Muscle layer of duodenum (tissue), 2 donors: ENCODE results near the gene NBDY.
"Not testable (repeated sequence)": the region's sequence is repeated elsewhere in the genome, so short reads cannot be mapped to it uniquely, and the experiment has no call there.

Experiments used
- H3K27ac ChIP-seq: one replicate; pipeline ENCODE4 v1.7.0; 2013; ENCODE audit warnings: mild to moderate bottlenecking, low read length
- H3K27me3 ChIP-seq: one replicate; pipeline ENCODE4 v1.7.0; 2013; ENCODE audit warnings: low read depth, mild to moderate bottlenecking, control low read depth, low read length
- H3K36me3 ChIP-seq, 2 donors: one replicate each; pipeline ENCODE4 v1.7.0; 2013; ENCODE audit warnings: low read length in 2 of 2, control low read depth in 1 of 2, mild to moderate bottlenecking in 1 of 2; ENCODE audit not compliant: insufficient read depth in 2 of 2, control insufficient read depth in 1 of 2
- H3K4me1 ChIP-seq, 2 donors: one replicate each; pipeline ENCODE4 v1.7.0; 2013; ENCODE audit warnings: low read length in 2 of 2, mild to moderate bottlenecking in 2 of 2, control low read depth in 1 of 2, moderate library complexity in 1 of 2; ENCODE audit not compliant: insufficient read depth in 2 of 2, control insufficient read depth in 1 of 2
- H3K4me3 ChIP-seq, 2 donors: one replicate each; pipeline ENCODE4 v1.7.0; 2013; ENCODE audit warnings: low read length in 2 of 2, low read depth in 1 of 2, mild to moderate bottlenecking in 1 of 2
- H3K9me3 ChIP-seq, 2 donors: one replicate each; pipeline ENCODE4 v1.7.0; 2013; ENCODE audit warnings: low read length in 2 of 2, control low read depth in 1 of 2, mild to moderate bottlenecking in 1 of 2; ENCODE audit not compliant: control insufficient read depth in 1 of 2
- donor health status: healthy.

The NBDY gene

DNA sequence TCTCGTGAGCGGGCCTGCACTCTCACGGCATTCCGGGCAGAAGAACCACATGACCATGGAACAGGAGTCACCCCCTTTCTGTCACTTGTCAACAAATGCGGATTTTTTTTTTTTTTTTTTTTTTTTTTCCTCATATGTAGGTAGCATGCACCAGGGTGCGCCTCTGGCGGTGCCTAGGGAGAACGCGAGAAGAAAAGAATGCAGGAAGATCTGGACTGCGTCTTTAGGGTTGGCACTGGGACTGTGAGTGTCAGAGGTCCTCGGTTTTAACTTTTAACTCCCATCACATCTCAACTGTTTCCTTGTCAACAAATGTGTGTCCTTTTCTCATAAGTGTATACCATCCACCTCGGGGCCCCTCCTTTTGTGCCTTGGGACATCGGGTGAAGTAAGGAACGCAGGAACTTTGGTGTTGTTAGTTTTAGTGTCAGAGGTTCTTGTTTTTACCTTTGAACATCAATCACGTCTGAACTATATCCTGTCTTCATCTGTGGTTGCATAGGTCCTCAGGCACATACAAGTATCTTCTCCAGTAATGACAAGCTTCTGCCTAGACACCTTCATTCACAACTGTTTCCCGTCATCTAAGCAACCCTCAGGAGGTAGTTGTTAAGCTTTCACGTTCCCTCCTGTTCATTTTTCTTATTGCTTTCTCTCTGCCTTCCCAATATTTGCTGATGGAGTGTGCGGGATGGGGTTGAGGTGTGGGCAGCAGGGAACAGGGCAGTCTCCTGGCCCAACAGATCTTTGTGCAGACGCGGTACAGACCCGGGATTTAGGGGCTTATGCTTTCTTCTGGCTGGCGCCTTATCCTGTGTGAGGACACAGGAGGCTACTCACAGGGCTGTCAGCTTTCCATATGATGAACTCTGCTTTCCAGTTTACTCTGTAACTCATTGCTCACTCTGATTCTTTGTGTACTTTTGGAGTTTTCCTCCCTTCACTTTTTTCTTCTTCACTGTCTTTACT is 51.9 kb downstream of the NBDY start:
- not testable (repeated sequence) for H3K4me1 ChIP-seq, H3K27me3 ChIP-seq, H3K4me3 ChIP-seq, H3K27ac ChIP-seq, H3K36me3 ChIP-seq, H3K9me3 ChIP-seq

DNA sequence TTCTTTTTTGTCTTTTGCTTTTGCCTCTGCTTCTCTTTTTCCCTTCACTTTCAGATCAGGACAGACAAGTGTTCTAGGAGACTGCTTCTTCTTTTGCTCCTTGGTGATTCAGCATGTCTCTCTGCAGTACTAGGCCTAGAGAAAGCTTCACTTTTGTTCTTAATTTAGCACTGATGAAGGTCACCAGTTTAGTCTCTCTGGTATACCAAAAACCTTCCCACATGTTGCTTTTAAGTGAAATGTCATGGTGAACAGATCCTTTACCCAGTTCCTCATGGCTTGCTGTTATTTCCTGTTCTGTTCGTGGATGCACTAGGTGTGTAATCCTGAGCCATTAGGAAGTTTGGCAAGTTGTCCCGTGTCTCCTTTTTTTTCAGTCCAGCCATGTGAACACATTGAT is 53.3 kb downstream of the NBDY start:
- no peak overlapping the region for H3K4me3 ChIP-seq
- no peak overlapping the region for H3K27ac ChIP-seq
- H3K27me3 ChIP-seq: no peaks in the 10 kb centered on the region
- peaks cover 0 to 5% of the 10 kb centered on the region in 2 donors for H3K36me3 ChIP-seq
- H3K9me3 ChIP-seq: no peaks in the 10 kb centered on the region
- H3K4me1 ChIP-seq: no peaks in the 10 kb centered on the region

DNA sequence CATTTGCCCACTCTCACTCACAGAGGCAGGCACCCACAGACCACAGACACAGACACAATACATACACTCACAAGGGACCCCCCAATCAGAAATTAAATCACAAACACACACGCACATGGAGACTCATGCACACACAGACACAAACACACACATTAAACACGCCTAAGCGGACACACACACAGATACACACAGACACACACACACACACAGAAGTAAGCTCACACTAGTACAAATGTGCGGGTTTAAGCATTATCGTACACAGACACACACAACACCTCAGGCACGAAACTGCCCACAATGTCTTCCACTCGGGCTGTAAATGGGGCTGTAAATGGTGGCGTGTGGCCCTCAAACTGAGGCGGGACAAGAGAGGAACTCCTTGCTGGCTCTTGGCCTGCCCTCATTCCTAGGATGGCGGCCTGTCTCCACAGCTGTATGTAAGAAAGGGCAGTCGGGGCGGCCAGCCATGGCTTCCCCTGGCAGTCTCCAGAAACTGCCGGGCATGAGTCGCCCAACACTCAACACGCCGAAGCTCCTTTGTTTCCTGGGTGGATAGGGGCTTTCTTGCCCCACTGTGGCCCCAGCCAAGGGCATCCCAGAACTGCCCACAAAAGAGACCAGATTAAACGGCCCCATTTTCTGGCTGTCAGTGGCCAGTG is 53.9 kb downstream of the NBDY start:
- H3K27me3 ChIP-seq: no peaks in the 10 kb centered on the region
- no peaks in the 10 kb centered on the region for H3K4me1 ChIP-seq
- H3K9me3 ChIP-seq: no peaks in the 10 kb centered on the region
- H3K36me3 ChIP-seq: peaks cover 0 to 6% of the 10 kb centered on the region in 2 donors
- H3K4me3 ChIP-seq: no peak overlapping the region
- H3K27ac ChIP-seq: no peak overlapping the region

DNA sequence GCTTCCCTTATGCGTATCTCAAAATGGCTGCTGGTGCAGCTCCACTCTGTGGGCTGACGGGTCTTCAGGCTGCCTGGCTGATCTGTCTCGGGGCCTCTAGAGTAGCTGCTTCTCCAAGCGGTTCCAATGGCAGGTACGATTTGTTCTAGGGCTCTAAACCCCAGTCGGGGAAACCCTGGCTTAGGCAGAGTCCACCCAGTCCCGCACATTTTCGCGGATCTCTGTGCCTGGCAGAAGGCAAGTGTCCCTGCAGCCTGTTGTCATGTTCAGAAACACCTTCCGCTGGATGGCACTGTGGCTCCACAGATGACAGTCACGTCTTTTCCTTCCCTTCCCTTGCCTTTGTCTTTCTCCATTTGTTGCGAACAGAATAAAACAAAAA is 54.4 kb downstream of the NBDY start:
- Histone ChIP-seq H3K4me3 (no peak overlapping the region), H3K27ac (no peak overlapping the region), H3K9me3 (no peaks in the 10 kb centered on the region), H3K4me1 (no peaks in the 10 kb centered on the region), H3K27me3 (no peaks in the 10 kb centered on the region), H3K36me3 (peaks cover 0 to 6% of the 10 kb centered on the region in 2 donors)

DNA sequence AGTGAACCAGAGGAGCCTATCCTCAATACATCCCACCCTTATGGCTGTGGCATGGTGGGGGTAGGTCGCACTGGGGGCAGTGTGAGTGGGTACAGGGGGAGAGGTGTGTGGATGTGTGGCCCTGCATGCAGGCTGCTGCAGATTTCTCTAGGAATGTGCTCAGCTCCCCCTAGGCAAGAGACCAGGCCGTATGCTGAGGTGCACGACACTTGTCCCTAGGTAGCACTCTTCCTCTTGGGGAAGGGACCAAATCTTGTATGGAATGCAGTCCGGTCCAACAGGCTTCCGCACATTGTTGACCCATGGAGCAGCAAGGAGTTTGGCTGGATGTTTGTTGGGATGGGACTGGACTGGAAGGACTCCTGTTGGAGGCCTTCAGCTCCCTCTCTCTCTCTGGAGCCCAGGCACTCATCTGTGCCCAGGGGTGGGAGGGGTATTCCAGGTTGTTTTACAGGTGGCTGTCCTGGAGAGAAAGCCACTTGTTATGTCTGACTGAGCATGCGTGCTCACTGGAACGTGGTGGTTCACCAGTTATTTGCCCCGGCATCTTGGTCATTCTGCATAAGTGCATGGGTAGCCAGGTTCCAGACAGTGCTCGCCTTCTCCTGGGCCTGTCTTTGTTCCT is 55.1 kb downstream of the NBDY start:
- H3K9me3 ChIP-seq: no peaks in the 10 kb centered on the region
- no peaks in the 10 kb centered on the region for H3K4me1 ChIP-seq
- peaks cover 0 to 6% of the 10 kb centered on the region in 2 donors for H3K36me3 ChIP-seq
- no peak overlapping the region for H3K4me3 ChIP-seq
- no peak overlapping the region for H3K27ac ChIP-seq
- H3K27me3 ChIP-seq: no peaks in the 10 kb centered on the region

DNA sequence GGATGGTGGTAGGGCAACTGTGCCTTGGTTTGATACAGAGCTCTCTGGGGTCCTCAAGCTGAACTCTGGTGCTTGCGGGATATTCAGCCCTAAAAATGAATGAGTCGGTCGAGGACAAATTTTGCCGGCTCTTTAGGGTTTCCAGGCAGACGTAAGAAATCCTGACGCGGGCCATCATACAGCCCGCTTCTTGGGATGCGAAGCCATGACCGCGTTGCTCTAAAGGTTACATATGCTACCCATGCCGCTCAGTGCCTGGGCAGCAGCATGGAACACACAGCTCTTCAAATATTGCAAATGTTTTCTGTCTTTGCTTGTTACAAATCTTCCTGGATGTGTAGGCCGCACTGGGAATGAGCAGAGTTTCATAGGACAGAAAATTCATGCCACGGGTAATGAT is 55.6 kb downstream of the NBDY start:
- H3K27me3 ChIP-seq: no peaks in the 10 kb centered on the region
- H3K36me3 ChIP-seq: peaks cover 0 to 6% of the 10 kb centered on the region in 2 donors
- no peaks in the 10 kb centered on the region for H3K4me1 ChIP-seq
- H3K27ac ChIP-seq: no peak overlapping the region
- H3K4me3 ChIP-seq: no peak overlapping the region
- no peaks in the 10 kb centered on the region for H3K9me3 ChIP-seq

DNA sequence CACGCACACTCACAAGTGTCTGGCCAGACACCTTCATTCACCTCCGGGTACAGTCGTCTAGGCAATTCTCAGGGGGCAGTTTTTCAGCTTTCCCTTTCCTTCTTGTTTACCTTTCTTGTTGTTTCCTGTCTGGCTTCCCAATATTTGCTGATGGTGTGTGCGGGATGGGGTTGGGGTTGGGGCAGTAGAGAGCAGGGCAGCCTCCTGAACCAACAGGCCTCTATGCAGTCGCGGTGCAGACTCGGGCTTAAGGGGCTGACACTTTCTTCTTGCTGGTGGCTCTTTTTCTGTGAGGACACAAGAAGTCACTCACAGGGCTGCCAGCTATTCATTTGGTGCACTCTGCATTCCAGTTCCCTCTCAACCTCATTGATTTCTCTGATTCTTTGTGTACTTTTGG is 56.4 kb downstream of the NBDY start:
- Histone ChIP-seq H3K36me3 (peaks cover 0 to 6% of the 10 kb centered on the region in 2 donors), H3K27ac (no peak overlapping the region), H3K4me3 (no peak overlapping the region), H3K27me3 (no peaks in the 10 kb centered on the region), H3K9me3 (no peaks in the 10 kb centered on the region), H3K4me1 (no peaks in the 10 kb centered on the region)

DNA sequence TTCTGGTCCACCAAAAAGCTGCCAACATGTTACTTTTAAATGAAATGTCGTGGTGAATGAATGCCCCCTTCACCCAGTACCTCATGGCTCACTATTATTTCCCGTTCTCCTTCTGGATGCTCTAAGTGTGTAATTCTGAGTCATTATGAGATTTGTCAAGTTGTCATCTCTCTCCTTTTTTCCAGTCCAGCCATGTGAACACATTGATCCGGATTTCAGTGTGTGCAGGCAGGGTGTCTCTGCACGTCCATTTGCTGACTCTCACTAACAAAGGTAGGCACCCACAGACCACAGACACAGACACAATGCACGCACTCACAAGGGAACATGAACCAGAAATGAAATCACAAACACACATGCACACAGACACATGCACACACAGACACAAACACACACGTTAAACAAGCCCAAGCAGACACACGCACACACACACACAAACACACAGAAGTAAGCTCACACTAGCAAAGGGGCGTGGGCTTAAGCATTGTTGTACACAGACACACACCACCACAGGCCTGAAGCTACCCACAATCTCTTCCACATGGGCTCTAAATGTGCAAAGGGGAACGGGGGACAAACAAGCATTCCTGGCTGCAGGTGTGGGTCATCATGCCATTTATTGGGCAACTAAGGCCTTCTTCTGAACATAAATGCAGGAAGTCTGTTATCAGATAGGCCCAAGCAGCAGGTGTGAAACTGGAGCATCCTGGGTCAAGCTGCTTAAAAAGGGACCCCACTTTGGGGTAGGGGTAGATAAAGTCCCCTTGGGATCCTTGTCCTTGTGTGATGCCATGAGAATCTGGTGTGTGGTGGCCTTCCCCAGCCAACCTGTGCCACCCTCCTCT is 58.1 kb downstream of the NBDY start:
- H3K36me3 ChIP-seq: peaks cover 0 to 6% of the 10 kb centered on the region in 2 donors
- no peaks in the 10 kb centered on the region for H3K4me1 ChIP-seq
- H3K27ac ChIP-seq: no peak overlapping the region
- H3K4me3 ChIP-seq: no peak overlapping the region
- H3K27me3 ChIP-seq: no peaks in the 10 kb centered on the region
- H3K9me3 ChIP-seq: no peaks in the 10 kb centered on the region

DNA sequence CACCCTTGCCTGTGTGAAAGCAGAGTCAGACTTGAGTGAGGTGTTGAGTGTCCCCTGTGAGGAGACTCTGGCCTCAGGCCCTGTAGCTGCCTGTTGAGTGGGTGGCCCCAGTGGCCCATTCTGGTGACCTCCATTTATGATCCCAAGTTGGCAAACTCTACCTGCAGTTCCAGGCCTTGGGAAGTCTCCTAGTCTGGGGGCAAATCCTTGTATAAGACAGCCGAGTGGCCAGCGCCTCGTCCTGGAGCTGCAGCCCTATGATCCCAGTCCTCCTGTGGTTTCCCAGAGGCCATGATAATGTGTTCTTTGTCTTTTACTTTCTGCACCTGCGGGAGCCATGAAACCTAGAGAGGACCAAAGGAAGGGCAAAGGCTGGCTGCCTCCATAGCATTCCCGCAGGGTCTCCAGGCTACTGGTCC is 58.7 kb downstream of the NBDY start:
- Histone ChIP-seq H3K9me3 (no peaks in the 10 kb centered on the region), H3K4me1 (no peaks in the 10 kb centered on the region), H3K27ac (no peak overlapping the region), H3K27me3 (no peaks in the 10 kb centered on the region), H3K36me3 (peaks cover 0 to 6% of the 10 kb centered on the region in 2 donors), H3K4me3 (no peak overlapping the region)

DNA sequence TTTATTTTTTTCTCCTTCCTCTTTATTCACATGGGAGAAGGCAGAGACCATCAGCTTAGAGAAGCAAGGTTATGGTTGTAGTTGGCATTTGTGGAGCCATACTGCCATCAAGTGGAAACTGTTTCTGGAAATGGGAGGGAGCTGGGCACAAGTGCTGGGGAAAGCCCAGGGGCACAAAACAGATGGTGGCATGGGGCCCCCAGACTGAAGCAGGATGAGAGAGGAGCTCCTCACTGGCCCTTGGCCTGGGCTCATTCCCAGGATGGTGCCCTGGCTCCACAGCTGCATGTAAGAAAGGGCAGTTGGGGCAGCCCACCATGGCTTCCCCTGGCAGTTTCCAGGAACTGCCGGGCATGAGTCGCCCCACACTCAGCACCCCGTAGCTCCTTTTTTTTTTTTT is 59.2 kb downstream of the NBDY start:
- Histone ChIP-seq H3K36me3 (peaks cover 0 to 6% of the 10 kb centered on the region in 2 donors), H3K27me3 (no peaks in the 10 kb centered on the region), H3K4me1 (no peaks in the 10 kb centered on the region), H3K9me3 (no peaks in the 10 kb centered on the region), H3K4me3 (no peak overlapping the region), H3K27ac (no peak overlapping the region)

DNA sequence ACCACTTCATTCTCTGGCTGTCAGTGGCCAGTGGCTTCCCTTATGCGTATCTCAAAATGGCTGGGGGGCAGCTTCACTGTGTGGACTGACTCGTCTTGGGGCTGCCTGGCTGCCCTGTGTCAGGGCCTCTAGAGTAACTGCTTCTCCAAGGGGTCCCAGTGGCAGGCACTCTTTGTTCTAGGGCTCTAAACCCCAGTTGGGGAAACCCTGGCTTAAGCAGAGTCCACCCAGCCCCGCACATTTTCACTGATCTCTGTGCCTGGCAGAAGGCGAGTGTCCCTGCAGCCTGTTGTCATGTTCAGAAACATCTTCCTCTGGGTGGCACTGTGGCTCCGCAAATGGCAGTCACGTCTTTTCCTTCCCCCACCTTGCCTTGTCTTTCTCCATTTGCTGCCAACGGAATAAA is 59.7 kb downstream of the NBDY start:
- Histone ChIP-seq H3K27me3 (no peaks in the 10 kb centered on the region), H3K4me3 (no peak overlapping the region), H3K27ac (no peak overlapping the region), H3K9me3 (no peaks in the 10 kb centered on the region), H3K36me3 (peaks cover 0 to 6% of the 10 kb centered on the region in 2 donors), H3K4me1 (no peaks in the 10 kb centered on the region)
